ENCODE measurements around the gene SLC34A2.
"Not testable (repeated sequence)": the region's sequence is repeated elsewhere in the genome, so short reads cannot be mapped to it uniquely, and the experiment has no call there.

SLC34A2 gene

GRCh38 chr4:25654971-25655963 lies at the start of gene SLC34A2:
Gene SLC34A2, plus strand, starts transcription at chr4:25655851. Its CDS starts 6,650 bp downstream, at chr4:25662501.
- Histone ChIP-seq H3K36me3 (ENCODE audit: insufficient read depth, low read length) (no peaks in the 10 kb centered on the region), H3K4me1 (ENCODE audit: insufficient read depth, low read length) (peaks cover 29% of the 10 kb centered on the region), H3K9me3 (ENCODE audit: control insufficient read depth, insufficient read depth, low read length) (no peaks in the 10 kb centered on the region), H3K9ac (ENCODE audit: low read depth, low read length) (peak within 1 kb of the TSS; percentile 52)

GRCh38 chr4:25608644-25609043 lies 47.0 kb upstream of the SLC34A2 start:
- H3K9me3 ChIP-seq (ENCODE audit: control insufficient read depth, insufficient read depth, low read length), result no peaks in the 10 kb centered on the region
- no peaks in the 10 kb centered on the region for H3K36me3 ChIP-seq (ENCODE audit: insufficient read depth, low read length)
- no peaks in the 10 kb centered on the region for H3K4me1 ChIP-seq (ENCODE audit: insufficient read depth, low read length)
- no peak overlapping the region for H3K9ac ChIP-seq (ENCODE audit: low read depth, low read length)

GRCh38 chr4:25609976-25610375 lies 45.7 kb upstream of the SLC34A2 start:
- Histone ChIP-seq H3K9me3 (ENCODE audit: control insufficient read depth, insufficient read depth, low read length) (no peaks in the 10 kb centered on the region), H3K4me1 (ENCODE audit: insufficient read depth, low read length) (no peaks in the 10 kb centered on the region), H3K9ac (ENCODE audit: low read depth, low read length) (no peak overlapping the region), H3K36me3 (ENCODE audit: insufficient read depth, low read length) (no peaks in the 10 kb centered on the region)

GRCh38 chr4:25613613-25614012 lies 42.0 kb upstream of the SLC34A2 start:
- H3K9me3 ChIP-seq (ENCODE audit: control insufficient read depth, insufficient read depth, low read length); H3K36me3 ChIP-seq (ENCODE audit: insufficient read depth, low read length); H3K9ac ChIP-seq (ENCODE audit: low read depth, low read length); H3K4me1 ChIP-seq (ENCODE audit: insufficient read depth, low read length): not testable (repeated sequence)

- no peaks in the 10 kb centered on the region for H3K36me3 ChIP-seq (ENCODE audit: insufficient read depth, low read length)
- no peak overlapping the region for H3K9ac ChIP-seq (ENCODE audit: low read depth, low read length)
- no peaks in the 10 kb centered on the region for H3K4me1 ChIP-seq (ENCODE audit: insufficient read depth, low read length)
- no peaks in the 10 kb centered on the region for H3K9me3 ChIP-seq (ENCODE audit: control insufficient read depth, insufficient read depth, low read length)
These were observed 40.8 kb upstream of the SLC34A2 start for GRCh38 chr4:25614807-25615206.

GRCh38 chr4:25621027-25621930 lies 34.4 kb upstream of the SLC34A2 start:
- no peak overlapping the region for H3K9ac ChIP-seq (ENCODE audit: low read depth, low read length)
- H3K9me3 ChIP-seq (ENCODE audit: control insufficient read depth, insufficient read depth, low read length), result no peaks in the 10 kb centered on the region
- H3K4me1 ChIP-seq (ENCODE audit: insufficient read depth, low read length), result no peaks in the 10 kb centered on the region
- H3K36me3 ChIP-seq (ENCODE audit: insufficient read depth, low read length), result no peaks in the 10 kb centered on the region

- Histone ChIP-seq H3K9me3 (ENCODE audit: control insufficient read depth, insufficient read depth, low read length) (no peaks in the 10 kb centered on the region), H3K36me3 (ENCODE audit: insufficient read depth, low read length) (no peaks in the 10 kb centered on the region), H3K9ac (ENCODE audit: low read depth, low read length) (no peak overlapping the region), H3K4me1 (ENCODE audit: insufficient read depth, low read length) (no peaks in the 10 kb centered on the region)
These were observed 31.0 kb upstream of the SLC34A2 start for GRCh38 chr4:25624616-25625015.

GRCh38 chr4:25628451-25628850 lies 27.2 kb upstream of the SLC34A2 start:
- Histone ChIP-seq H3K9ac (ENCODE audit: low read depth, low read length) (no peak overlapping the region), H3K4me1 (ENCODE audit: insufficient read depth, low read length) (no peaks in the 10 kb centered on the region), H3K36me3 (ENCODE audit: insufficient read depth, low read length) (no peaks in the 10 kb centered on the region), H3K9me3 (ENCODE audit: control insufficient read depth, insufficient read depth, low read length) (no peaks in the 10 kb centered on the region)

- no peaks in the 10 kb centered on the region for H3K36me3 ChIP-seq (ENCODE audit: insufficient read depth, low read length)
- no peaks in the 10 kb centered on the region for H3K4me1 ChIP-seq (ENCODE audit: insufficient read depth, low read length)
- H3K9ac ChIP-seq (ENCODE audit: low read depth, low read length), result no peak overlapping the region
- H3K9me3 ChIP-seq (ENCODE audit: control insufficient read depth, insufficient read depth, low read length), result peaks cover 4% of the 10 kb centered on the region; the same call in 1 of the 2 replicates
These were observed 23.5 kb upstream of the SLC34A2 start for GRCh38 chr4:25632135-25632534.

GRCh38 chr4:25633541-25633940 lies 22.1 kb upstream of the SLC34A2 start:
- H3K9ac ChIP-seq (ENCODE audit: low read depth, low read length), result no peak overlapping the region
- no peaks in the 10 kb centered on the region for H3K36me3 ChIP-seq (ENCODE audit: insufficient read depth, low read length)
- H3K4me1 ChIP-seq (ENCODE audit: insufficient read depth, low read length), result no peaks in the 10 kb centered on the region
- H3K9me3 ChIP-seq (ENCODE audit: control insufficient read depth, insufficient read depth, low read length), result peaks cover 4% of the 10 kb centered on the region; the same call in 1 of the 2 replicates

GRCh38 chr4:25635501-25635900 lies 20.1 kb upstream of the SLC34A2 start:
- Histone ChIP-seq H3K9ac (ENCODE audit: low read depth, low read length) (no peak overlapping the region), H3K9me3 (ENCODE audit: control insufficient read depth, insufficient read depth, low read length) (peaks cover 4% of the 10 kb centered on the region; the same call in 1 of the 2 replicates), H3K36me3 (ENCODE audit: insufficient read depth, low read length) (no peaks in the 10 kb centered on the region), H3K4me1 (ENCODE audit: insufficient read depth, low read length) (no peaks in the 10 kb centered on the region)

GRCh38 chr4:25637581-25638220 lies 17.9 kb upstream of the SLC34A2 start:
- Histone ChIP-seq H3K9ac (ENCODE audit: low read depth, low read length) (no peak overlapping the region), H3K9me3 (ENCODE audit: control insufficient read depth, insufficient read depth, low read length) (peaks cover 4% of the 10 kb centered on the region; the same call in 1 of the 2 replicates), H3K36me3 (ENCODE audit: insufficient read depth, low read length) (no peaks in the 10 kb centered on the region), H3K4me1 (ENCODE audit: insufficient read depth, low read length) (no peaks in the 10 kb centered on the region)

GRCh38 chr4:25638221-25638601 lies 17.4 kb upstream of the SLC34A2 start:
- H3K9ac ChIP-seq (ENCODE audit: low read depth, low read length), result no peak overlapping the region
- peaks cover 4% of the 10 kb centered on the region; the same call in 1 of the 2 replicates for H3K9me3 ChIP-seq (ENCODE audit: control insufficient read depth, insufficient read depth, low read length)
- no peaks in the 10 kb centered on the region for H3K36me3 ChIP-seq (ENCODE audit: insufficient read depth, low read length)
- no peaks in the 10 kb centered on the region for H3K4me1 ChIP-seq (ENCODE audit: insufficient read depth, low read length)

- H3K4me1 ChIP-seq (ENCODE audit: insufficient read depth, low read length), result no peaks in the 10 kb centered on the region
- H3K36me3 ChIP-seq (ENCODE audit: insufficient read depth, low read length), result no peaks in the 10 kb centered on the region
- H3K9ac ChIP-seq (ENCODE audit: low read depth, low read length), result no peak overlapping the region
- H3K9me3 ChIP-seq (ENCODE audit: control insufficient read depth, insufficient read depth, low read length), result peaks cover 3% of the 10 kb centered on the region; the same call in 1 of the 2 replicates
These were observed 16.8 kb upstream of the SLC34A2 start for GRCh38 chr4:25638806-25639205.

Data from ES-I3 (cell line).